Measurements from ENCODE around the gene CFAP61. TPM values are rescaled to one million over a fixed set of nuclear protein-coding genes. Genes with fewer than 3 reads are reported as not detected.

The CFAP61 gene
- total RNA-seq, 1 donor from 2014 or later, result 0.26 TPM

DNA sequence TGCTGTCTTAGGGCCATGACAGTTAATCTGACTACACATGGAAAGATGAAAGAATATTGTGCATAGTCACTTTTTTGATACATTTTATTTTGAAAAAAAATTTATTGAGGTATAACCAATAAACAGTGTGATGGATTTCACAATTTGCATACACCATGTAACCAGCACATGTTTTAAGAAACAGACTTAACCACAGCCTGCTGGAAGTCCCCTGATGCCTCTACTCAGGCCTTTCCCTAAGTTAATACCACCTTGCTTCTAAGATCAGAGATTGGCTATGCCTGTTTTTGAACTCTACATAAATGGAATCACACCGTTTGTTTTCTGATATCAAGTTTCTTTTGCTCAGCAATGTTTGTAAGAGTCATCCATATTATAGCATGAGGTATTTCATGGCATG lies 136.3 kb downstream of the CFAP61 start:
- Histone ChIP-seq H3K4me3 (ENCODE audit: low read depth, low read length) (no peak overlapping the region), H3K36me3 (ENCODE audit: control insufficient read depth, insufficient read depth, low read length) (no peaks in the 10 kb centered on the region), H3K27me3 (ENCODE audit: control insufficient read depth, insufficient read depth, low read length) (no peaks in the 10 kb centered on the region)
- FAIRE-seq (no peak), DNase-seq (ENCODE audit: low read depth) (no peak)
- TF ChIP-seq, protein P1, sequence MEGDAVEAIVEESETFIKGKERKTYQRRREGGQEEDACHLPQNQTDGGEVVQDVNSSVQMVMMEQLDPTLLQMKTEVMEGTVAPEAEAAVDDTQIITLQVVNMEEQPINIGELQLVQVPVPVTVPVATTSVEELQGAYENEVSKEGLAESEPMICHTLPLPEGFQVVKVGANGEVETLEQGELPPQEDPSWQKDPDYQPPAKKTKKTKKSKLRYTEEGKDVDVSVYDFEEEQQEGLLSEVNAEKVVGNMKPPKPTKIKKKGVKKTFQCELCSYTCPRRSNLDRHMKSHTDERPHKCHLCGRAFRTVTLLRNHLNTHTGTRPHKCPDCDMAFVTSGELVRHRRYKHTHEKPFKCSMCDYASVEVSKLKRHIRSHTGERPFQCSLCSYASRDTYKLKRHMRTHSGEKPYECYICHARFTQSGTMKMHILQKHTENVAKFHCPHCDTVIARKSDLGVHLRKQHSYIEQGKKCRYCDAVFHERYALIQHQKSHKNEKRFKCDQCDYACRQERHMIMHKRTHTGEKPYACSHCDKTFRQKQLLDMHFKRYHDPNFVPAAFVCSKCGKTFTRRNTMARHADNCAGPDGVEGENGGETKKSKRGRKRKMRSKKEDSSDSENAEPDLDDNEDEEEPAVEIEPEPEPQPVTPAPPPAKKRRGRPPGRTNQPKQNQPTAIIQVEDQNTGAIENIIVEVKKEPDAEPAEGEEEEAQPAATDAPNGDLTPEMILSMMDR (IDR thresholded peaks at IDR 0.05; ENCODE audit: insufficient read depth, low read length, severe bottlenecking), result no peak

DNA sequence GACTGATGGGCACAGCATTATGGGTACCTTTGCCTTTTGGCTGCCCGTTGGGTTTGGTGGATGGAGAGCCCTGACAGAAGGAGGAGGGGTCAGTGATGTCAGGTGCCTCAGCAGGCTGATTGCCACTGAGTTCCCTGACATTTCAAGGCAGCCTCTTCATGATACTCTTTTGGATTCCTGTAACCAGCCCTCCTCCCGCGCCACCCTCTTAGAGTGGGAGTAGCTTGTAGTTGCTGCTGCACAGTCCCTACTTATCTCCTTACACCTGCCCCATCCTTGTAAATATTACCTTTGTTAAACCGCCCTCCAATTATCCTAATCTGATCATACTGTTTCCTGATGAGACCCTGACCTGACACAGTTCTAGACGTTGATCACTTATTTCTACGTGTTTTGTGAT lies 140.0 kb downstream of the CFAP61 start:
- DNase-seq (ENCODE audit: low read depth), result no peak
- no peaks in the 10 kb centered on the region for H3K27me3 ChIP-seq (ENCODE audit: control insufficient read depth, insufficient read depth, low read length)
- TF ChIP-seq, protein P1 (IDR thresholded peaks at IDR 0.05; ENCODE audit: insufficient read depth, low read length, severe bottlenecking), result no peak
- no peak for FAIRE-seq
- H3K4me3 ChIP-seq (ENCODE audit: low read depth, low read length), result no peak overlapping the region
- H3K36me3 ChIP-seq (ENCODE audit: control insufficient read depth, insufficient read depth, low read length), result no peaks in the 10 kb centered on the region

DNA sequence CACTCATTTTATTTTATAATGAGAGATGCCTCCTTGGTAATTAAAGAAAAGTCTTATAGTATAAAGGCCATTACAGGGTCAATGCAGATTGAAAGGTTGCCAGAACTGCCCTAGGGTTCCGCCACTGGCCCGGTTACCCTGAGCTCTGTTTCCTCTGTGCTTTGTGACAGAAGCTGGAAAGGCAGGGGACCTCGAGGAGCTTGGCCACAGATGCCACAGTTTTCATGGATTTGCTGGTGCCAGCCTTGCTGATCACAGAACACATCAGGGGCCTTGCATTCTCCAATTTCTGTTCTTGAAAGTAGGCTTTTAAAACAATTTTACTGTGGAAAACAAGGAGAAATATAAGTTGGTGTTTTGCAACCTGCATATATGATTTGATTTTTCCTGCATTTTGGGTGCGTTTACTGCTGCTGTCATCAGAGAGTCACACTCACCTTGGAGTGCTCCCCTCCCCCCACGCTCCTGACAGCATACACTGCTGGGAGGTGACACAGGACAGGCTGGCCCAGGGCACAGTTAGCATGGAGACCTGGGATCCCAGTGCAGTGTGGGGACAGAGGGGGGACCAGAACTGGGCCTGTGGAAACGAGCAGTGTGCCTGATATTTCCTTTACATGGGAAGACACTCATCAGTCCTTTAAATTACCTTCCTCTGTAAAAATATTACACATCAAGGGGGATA lies 142.8 kb downstream of the CFAP61 start:
- no peaks in the 10 kb centered on the region for H3K36me3 ChIP-seq (ENCODE audit: control insufficient read depth, insufficient read depth, low read length)
- DNase-seq (ENCODE audit: low read depth) (no peak), FAIRE-seq (no peak)
- H3K4me3 ChIP-seq (ENCODE audit: low read depth, low read length), result no peak overlapping the region
- H3K27me3 ChIP-seq (ENCODE audit: control insufficient read depth, insufficient read depth, low read length), result peaks cover 2% of the 10 kb centered on the region
- TF ChIP-seq, protein P1 (IDR thresholded peaks at IDR 0.05; ENCODE audit: insufficient read depth, low read length, severe bottlenecking), result no peak

DNA sequence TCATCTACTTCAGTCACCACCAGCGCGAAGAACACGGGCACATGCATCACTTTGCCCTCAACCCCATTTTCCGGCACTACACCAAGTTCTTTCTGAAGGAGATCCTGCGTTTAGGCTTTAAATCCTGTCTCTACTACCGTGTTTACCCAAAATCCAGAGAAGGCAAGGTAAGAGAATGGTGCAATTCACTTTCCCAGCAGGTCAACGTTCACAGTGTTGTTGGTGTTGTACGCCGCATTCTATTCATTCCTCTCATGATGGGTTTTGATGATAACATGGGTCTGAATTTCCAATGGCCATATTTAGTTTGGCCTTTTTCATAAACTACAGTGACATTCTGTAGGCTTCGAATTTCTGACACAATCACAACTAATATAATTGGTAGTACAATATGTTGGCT lies 144.3 kb downstream of the CFAP61 start:
- no peak for FAIRE-seq
- Histone ChIP-seq H3K27me3 (ENCODE audit: control insufficient read depth, insufficient read depth, low read length) (peaks cover 2% of the 10 kb centered on the region), H3K36me3 (ENCODE audit: control insufficient read depth, insufficient read depth, low read length) (no peaks in the 10 kb centered on the region), H3K4me3 (ENCODE audit: low read depth, low read length) (no peak overlapping the region)
- no peak for DNase-seq (ENCODE audit: low read depth)
- TF ChIP-seq, protein P1 (IDR thresholded peaks at IDR 0.05; ENCODE audit: insufficient read depth, low read length, severe bottlenecking), result no peak

DNA sequence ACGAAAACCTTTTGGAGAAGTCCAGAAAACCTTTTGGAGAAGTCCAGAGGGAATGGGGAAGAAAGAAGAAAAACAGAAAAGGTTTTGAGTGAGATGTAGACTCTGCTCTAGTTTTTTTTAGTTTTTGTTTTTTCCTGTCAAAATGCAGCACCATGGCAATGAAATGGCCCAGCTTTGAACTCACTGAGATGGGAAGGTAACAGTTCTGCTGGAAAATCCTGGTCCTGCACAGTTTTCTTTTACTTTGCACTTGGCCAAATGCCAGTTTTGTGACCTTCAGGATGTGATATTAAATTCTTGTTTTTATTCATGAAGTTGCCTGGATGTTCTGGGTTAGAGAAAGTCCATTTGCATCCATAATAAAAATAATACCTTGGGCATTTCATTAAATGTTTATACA lies 145.7 kb downstream of the CFAP61 start:
- no peaks in the 10 kb centered on the region for H3K36me3 ChIP-seq (ENCODE audit: control insufficient read depth, insufficient read depth, low read length)
- no peak for DNase-seq (ENCODE audit: low read depth)
- H3K4me3 ChIP-seq (ENCODE audit: low read depth, low read length), result no peak overlapping the region
- FAIRE-seq, result no peak
- peaks cover 2% of the 10 kb centered on the region for H3K27me3 ChIP-seq (ENCODE audit: control insufficient read depth, insufficient read depth, low read length)
- TF ChIP-seq, protein P1 (IDR thresholded peaks at IDR 0.05; ENCODE audit: insufficient read depth, low read length, severe bottlenecking), result no peak

Data from bronchial epithelial cell (primary cell).